SK-N-SH (cell line): ENCODE data around the gene CCDC122. TPM values are rescaled to one million over a fixed set of nuclear protein-coding genes. Genes with fewer than 3 reads are reported as not detected.
A peak's percentile ranks its signal among the peaks of the same experiment; 100 is the strongest.

Experiments used
- CTCF ChIA-PET: fragments of 300-600, 350-600 bp; formaldehyde crosslinking; extraction: SDS; loops from one replicate; lab custom pipeline; 2021; lab: Yijun Ruan, JAX
- POLR2A ChIA-PET: fragments of 350-600 bp; sonication (Branson Sonifier 250); formaldehyde crosslinking; extraction: SDS; loops from one replicate; lab custom pipeline; 2020; ENCODE audit warnings: antibody characterized with exemption, inconsistent platforms; lab: Yijun Ruan, JAX
- DNase-seq: peaks from one replicate; pipeline ENCODE4 v3.0.0; 2012
- H2AFZ ChIP-seq: fragments of 200-600 bp; sonication (generic); 2 replicates; pipeline ENCODE4 v1.8.1; 2016; ENCODE audit warnings: antibody characterized with exemption, mild to moderate bottlenecking, low read depth
- H3F3A ChIP-seq: fragments of 200-600 bp; sonication (generic); replicated peaks from 2 replicates; pipeline ENCODE3; 2016; ENCODE audit warnings: antibody characterized with exemption, mild to moderate bottlenecking; ENCODE audit not compliant: insufficient read depth
- H3K27ac ChIP-seq, 2 experiments: fragments of 200-500 bp in 1 of 2; fragments of 200-600 bp in 1 of 2; sonication (Bioruptor generic) in 1 of 2; sonication (generic), shearing (Covaris generic) in 1 of 2; 2 replicates each; pipeline versions ENCODE4 v1.5.1 to v1.6.1; 2014 to 2016; ENCODE audit warnings: low read depth in 2 of 2, inconsistent platforms in 1 of 2, low read length in 1 of 2, mild to moderate bottlenecking in 1 of 2, mixed read lengths in 1 of 2
- H3K27me3 ChIP-seq: fragments of 200-600 bp; sonication (generic), shearing (Covaris generic); 2 replicates; pipeline ENCODE4 v1.6.1; 2016; ENCODE audit warnings: mixed run types; ENCODE audit not compliant: insufficient read depth
- H3K36me3 ChIP-seq, 2 experiments: fragments of 200-500 bp in 1 of 2; fragments of 200-600 bp in 1 of 2; sonication (Bioruptor generic) in 1 of 2; sonication (generic) in 1 of 2; replicated peaks in 1 of 2; 2 replicates each; pipeline versions ENCODE3 to v1.5.1; 2014 to 2016; ENCODE audit warnings: low read length in 1 of 2, mild to moderate bottlenecking in 1 of 2; ENCODE audit not compliant: insufficient read depth in 2 of 2, control insufficient read depth in 1 of 2
- H3K4me1 ChIP-seq, 2 experiments: fragments of 200-500 bp in 1 of 2; fragments of 200-600 bp in 1 of 2; sonication (Bioruptor generic) in 1 of 2; sonication (generic), shearing (Covaris generic) in 1 of 2; 2 replicates each; pipeline versions ENCODE4 v1.5.1 to v1.6.1; 2014 to 2016; ENCODE audit warnings: low read depth in 1 of 2, low read length in 1 of 2, mixed run types in 1 of 2; ENCODE audit not compliant: insufficient read depth in 2 of 2, control insufficient read depth in 1 of 2
- H3K4me2 ChIP-seq: fragments of 200-600 bp; sonication (generic), shearing (Covaris generic); 2 replicates; pipeline ENCODE4 v1.6.1; 2017; ENCODE audit warnings: mixed run types
- H3K4me3 ChIP-seq, 2 experiments: fragments of 200-500 bp in 1 of 2; fragments of 200-600 bp in 1 of 2; sonication (Bioruptor generic) in 1 of 2; sonication (generic), shearing (Covaris generic) in 1 of 2; 2 replicates each; pipeline versions ENCODE4 v1.5.1 to v1.8.1; 2014 to 2016; ENCODE audit warnings: low read depth in 2 of 2, inconsistent platforms in 1 of 2, low read length in 1 of 2, mild to moderate bottlenecking in 1 of 2, mixed read lengths in 1 of 2, moderate library complexity in 1 of 2
- H3K79me2 ChIP-seq: fragments of 200-600 bp; sonication (generic); 2 replicates; pipeline ENCODE4 v1.8.1; 2017; ENCODE audit warnings: mild to moderate bottlenecking; ENCODE audit not compliant: insufficient read depth
- H3K9ac ChIP-seq: fragments of 200-600 bp; sonication (generic); 2 replicates; pipeline ENCODE4 v1.6.1; 2017; ENCODE audit warnings: mixed run types
- H3K9me2 ChIP-seq: fragments of 200-600 bp; sonication (generic); 2 replicates; pipeline ENCODE4 v1.6.1; 2017; ENCODE audit warnings: mixed run types
- H3K9me3 ChIP-seq: fragments of 200-600 bp; sonication (generic); 2 replicates; pipeline ENCODE4 v1.6.1; 2017; ENCODE audit warnings: mixed run types, mild to moderate bottlenecking, moderate library complexity
- H4K20me1 ChIP-seq: fragments of 200-600 bp; sonication (generic); 2 replicates; pipeline ENCODE4 v1.6.1; 2017; ENCODE audit warnings: mild to moderate bottlenecking, mixed run types; ENCODE audit not compliant: insufficient read depth
- CTCF ChIP-seq: fragments of 200-600 bp; sonication (generic); IDR thresholded peaks from 2 replicates; pipeline ENCODE4 v1.6.1; 2017; ENCODE audit warnings: antibody characterized with exemption, mild to moderate bottlenecking, moderate library complexity
- EP300 ChIP-seq, 2 experiments: IDR thresholded peaks; 2 replicates each; pipeline versions ENCODE4 v1.4.0 to v1.6.1; 2012; ENCODE audit warnings: borderline replicate concordance in 1 of 2, low read depth in 1 of 2, low read length in 1 of 2
- MEF2A ChIP-seq: IDR thresholded peaks from 2 replicates; pipeline ENCODE4 v1.4.0; 2012; ENCODE audit warnings: low read depth, borderline replicate concordance
- RAD21 ChIP-seq: IDR thresholded peaks from 2 replicates; pipeline ENCODE4 v1.6.1; 2012; ENCODE audit warnings: mild to moderate bottlenecking, low read length
- RFX5 ChIP-seq: IDR thresholded peaks from 2 replicates; pipeline ENCODE4 v1.6.1; 2012; ENCODE audit warnings: mild to moderate bottlenecking, improper control_type of control experiment, low read length
- SMC3 ChIP-seq: IDR thresholded peaks from 2 replicates; pipeline ENCODE4 v1.6.1; 2012; ENCODE audit warnings: low read depth, low read length, improper control_type of control experiment
- TEAD4 ChIP-seq: IDR thresholded peaks from 2 replicates; pipeline ENCODE4 v1.4.0; 2012; ENCODE audit warnings: mild to moderate bottlenecking, borderline replicate concordance; ENCODE audit not compliant: insufficient read depth
- WGBS: methylation state at CpG from one replicate; pipeline ENCODE4 v1.1.6; 2017; ENCODE audit warnings: low lambda C conversion rate; 5-methylcytosine and 5-hydroxymethylcytosine counted together
- polyA plus RNA-seq, 3 experiments: library from polyadenylated mRNA; depleted of rRNA; stranded (reverse); fragments of >200 nt; gene quantifications; 2 replicates each; pipeline ENCODE4 v1.2.3, GENCODE V29; 2012

The CCDC122 gene
- polyA plus RNA-seq, 1 of the 3 experiments (the other 2 are of a cell fraction): 1.4 TPM

- POLR2A ChIA-PET: no interaction called here
Observed at GRCh38 chr13:43910856-43911255, 31.3 kb upstream of the CCDC122 start.

GRCh38 chr13:43908156-43909126 is 28.9 kb upstream of the CCDC122 start:
- Histone ChIP-seq H2AFZ (no peak overlapping the region), H4K20me1 (no peaks in the 10 kb centered on the region), H3K36me3 (no peaks in the 10 kb centered on the region), H3F3A (peaks cover 8% of the 10 kb centered on the region), H3K27ac (peak overlapping the region in 1 of 2 experiments; percentile 67; a peak in 3 of 4 replicates), H3K79me2 (no peaks in the 10 kb centered on the region), H3K4me3 (no peak overlapping the region; a peak in 1 of 4 replicates), H3K9me3 (no peaks in the 10 kb centered on the region), H3K9me2 (no peaks in the 10 kb centered on the region), H3K9ac (peak overlapping the region; percentile 53; the same call in 1 of the 2 replicates), H3K27me3 (no peaks in the 10 kb centered on the region), H3K4me1 (peaks cover 3 to 6% of the 10 kb centered on the region in 2 experiments; a peak in 2 of 4 replicates)
- 48% methylated on average over 2 of the region's 2 CpGs for WGBS
- CTCF ChIA-PET: interaction anchor here (0.6 to 9.6 kb wide), 59 partner anchors 8 to 1139 kb away, joined by 3 to 158 read pairs (median 4); no protein-coding TSS in a partner anchor
- peak; percentile 76 for TF ChIP-seq CTCF
- TF ChIP-seq SMC3: peak; percentile 63
- TF ChIP-seq RAD21: peak; percentile 63
- TF ChIP-seq TEAD4: no peak
- no peak for TF ChIP-seq MEF2A
- no peak for TF ChIP-seq RFX5
- TF ChIP-seq, all 33 proteins: peak for 3
- H3K4me2 ChIP-seq: peak overlapping the region; percentile 46; the same call in 1 of the 2 replicates
- peak; percentile 36 for DNase-seq
- POLR2A ChIA-PET: interaction anchor here (0.6 to 1.7 kb wide), 2 partner anchors 236 to 529 kb away, joined by 3 to 4 read pairs; no protein-coding TSS in a partner anchor

More at GRCh38 chr13:43910856-43911255, 31.3 kb upstream of the CCDC122 start:
- Histone ChIP-seq H3K27ac (no peak overlapping the region), H3K4me3 (no peak overlapping the region), H3K4me1 (peaks cover 3 to 6% of the 10 kb centered on the region in 2 experiments; a peak in 2 of 4 replicates), H2AFZ (no peak overlapping the region), H3K36me3 (no peaks in the 10 kb centered on the region), H3K9me3 (no peaks in the 10 kb centered on the region), H3K9me2 (no peaks in the 10 kb centered on the region), H3K27me3 (no peaks in the 10 kb centered on the region), H3K79me2 (no peaks in the 10 kb centered on the region), H4K20me1 (no peaks in the 10 kb centered on the region), H3K9ac (no peak overlapping the region), H3K4me2 (no peak overlapping the region), H3F3A (peaks cover 6% of the 10 kb centered on the region)
- no peak for TF ChIP-seq EP300 (IDR thresholded peaks at IDR 0.05; ENCODE audit: borderline replicate concordance in 1 of 2, low read depth in 1 of 2, low read length in 1 of 2)
- CTCF ChIA-PET: interaction anchor here (0.8 to 9.6 kb wide), 4 partner anchors 10 to 530 kb away, joined by 3 to 158 read pairs (median 4); no protein-coding TSS in a partner anchor
- DNase-seq: no peak
